ENCODE results near the gene PCDHGB5. TPM values are rescaled to one million over a fixed set of nuclear protein-coding genes. Genes with fewer than 3 reads are reported as not detected.

Gene PCDHGB5
- total RNA-seq, result 6.1 and 7.2 TPM in 2 replicates

GRCh38 chr5:141397756-141398551, at the start of gene PCDHGB5:
TSS of gene PCDHGB5 (plus strand) at chr5:141397947. CDS start at chr5:141398128, 181 bp downstream.

GRCh38 chr5:141349917-141350619, 47.7 kb upstream of the PCDHGB5 start, which contains the start of gene PCDHGB1:
TSS of gene PCDHGB1 (plus strand) at chr5:141350099. CDS start at chr5:141350261, 162 bp downstream.

GRCh38 chr5:141354900-141355469, 42.8 kb upstream of the PCDHGB5 start, which contains the start of gene PCDHGA4:
TSS of gene PCDHGA4 (plus strand) at chr5:141355021. CDS start at chr5:141355108, 87 bp downstream.

GRCh38 chr5:141359790-141360426, 37.8 kb upstream of the PCDHGB5 start, which contains the start of gene PCDHGB2:
TSS of gene PCDHGB2 (plus strand) at chr5:141359994. CDS start at chr5:141360136, 142 bp downstream.

GRCh38 chr5:141363952-141364660, 33.6 kb upstream of the PCDHGB5 start, which contains the start of gene PCDHGA5:
TSS of gene PCDHGA5 (plus strand) at chr5:141364162. CDS start at chr5:141364331, 169 bp downstream.

GRCh38 chr5:141369994-141370848, 27.5 kb upstream of the PCDHGB5 start, which contains the start of gene PCDHGB3:
TSS of gene PCDHGB3 (plus strand) at chr5:141370242. CDS start at chr5:141370395, 153 bp downstream.

GRCh38 chr5:141373673-141374317, 24.0 kb upstream of the PCDHGB5 start, which contains the start of gene PCDHGA6:
TSS of gene PCDHGA6 (plus strand) at chr5:141373891. CDS start at chr5:141374084, 193 bp downstream.

GRCh38 chr5:141382469-141383294, 15.1 kb upstream of the PCDHGB5 start, which contains the start of gene PCDHGA7:
TSS of gene PCDHGA7 (plus strand) at chr5:141382742. CDS start at chr5:141382900, 158 bp downstream.

GRCh38 chr5:141387557-141388311, 10.0 kb upstream of the PCDHGB5 start, which contains the start of gene PCDHGB4:
TSS of gene PCDHGB4 (plus strand) at chr5:141387698. CDS start at chr5:141387885, 187 bp downstream.

GRCh38 chr5:141392429-141393198, 5.1 kb upstream of the PCDHGB5 start, which contains the start of gene PCDHGA8:
TSS of gene PCDHGA8 (plus strand) at chr5:141392633. CDS start at chr5:141392814, 181 bp downstream.

GRCh38 chr5:141402553-141403243, 5.0 kb downstream of the PCDHGB5 start, which contains the start of gene PCDHGA9:
TSS of gene PCDHGA9 (plus strand) at chr5:141402778. CDS start at chr5:141402953, 175 bp downstream.

GRCh38 chr5:141407790-141408505, 10.2 kb downstream of the PCDHGB5 start, which contains the start of gene PCDHGB6:
TSS of gene PCDHGB6 (plus strand) at chr5:141408021. CDS start at chr5:141408203, 182 bp downstream.

GRCh38 chr5:141412854-141413539, 15.2 kb downstream of the PCDHGB5 start, which contains the start of gene PCDHGA10:
TSS of gene PCDHGA10 (plus strand) at chr5:141412987. CDS start at chr5:141413176, 189 bp downstream.

GRCh38 chr5:141417494-141418172, 19.9 kb downstream of the PCDHGB5 start, which contains the start of gene PCDHGB7:
TSS of gene PCDHGB7 (plus strand) at chr5:141417677. CDS start at chr5:141417860, 183 bp downstream.

Data from airway epithelial cell (primary cell).